ENCODE measurements around the gene NHLH1.
"Not testable (repeated sequence)": the region's sequence is repeated elsewhere in the genome, so short reads cannot be mapped to it uniquely, and the experiment has no call there.

Gene NHLH1

GRCh38 chr1:160384812-160385211 is 17.9 kb downstream of the NHLH1 start:
- DNase-seq, result not testable (repeated sequence)

- not testable (repeated sequence) for DNase-seq
Measured at GRCh38 chr1:160388406-160388805, 21.5 kb downstream of the NHLH1 start.

DNA sequence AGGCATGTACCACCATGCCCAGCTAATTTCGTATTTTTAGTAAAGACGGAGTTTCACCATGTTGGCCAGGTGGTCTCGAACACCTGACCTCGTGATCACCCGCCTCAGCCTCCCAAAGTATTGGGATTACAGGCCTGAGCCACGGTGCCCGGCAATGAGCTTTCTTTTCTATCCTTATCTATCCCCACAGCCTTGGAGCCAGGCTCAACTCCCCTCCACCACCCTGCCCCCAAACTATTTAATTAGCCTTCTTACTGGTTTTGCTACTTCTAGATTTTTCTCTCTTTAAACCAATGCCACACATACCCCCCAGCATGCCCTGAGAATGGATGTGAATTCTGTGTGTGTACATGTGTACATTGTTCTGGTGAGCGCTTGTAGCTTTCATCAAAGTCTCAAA is 27.8 kb downstream of the NHLH1 start:
- DNase-seq, result no peak

- no peak for DNase-seq
Measured at GRCh38 chr1:160397651-160398050, 30.8 kb downstream of the NHLH1 start.

DNA sequence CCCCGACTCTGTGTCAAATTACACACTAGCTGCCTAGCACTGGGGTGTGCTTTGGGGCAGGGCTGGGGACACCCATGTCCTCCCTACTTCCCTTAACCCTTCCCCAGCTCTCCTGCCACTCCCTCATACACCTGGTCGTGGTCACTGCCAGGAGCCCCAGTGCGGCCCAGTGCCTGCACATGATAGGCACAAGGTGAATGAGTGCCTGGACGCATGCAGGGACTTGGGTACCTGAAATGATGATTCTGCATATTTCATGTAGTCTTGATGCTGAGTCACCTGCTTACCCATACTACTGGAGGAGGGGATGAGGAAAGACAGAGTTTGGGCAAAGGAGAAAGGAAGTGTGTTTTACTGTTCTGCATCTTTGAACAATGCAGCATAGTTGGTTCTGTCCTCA is 32.0 kb downstream of the NHLH1 start:
- no peak for DNase-seq

- DNase-seq, result no peak
Measured at GRCh38 chr1:160399544-160400222, 32.8 kb downstream of the NHLH1 start.

GRCh38 chr1:160400223-160400645 is 33.4 kb downstream of the NHLH1 start, which contains the start of gene VANGL2:
VANGL2 (plus strand) TSS chr1:160400564; CDS start chr1:160415838, 15,274 bp downstream.
- peak; percentile 28 for DNase-seq

GRCh38 chr1:160400646-160401486 is 34.0 kb downstream of the NHLH1 start:
- peak; percentile 0 for DNase-seq

GRCh38 chr1:160401487-160401805 is 34.6 kb downstream of the NHLH1 start:
- no peak for DNase-seq

GRCh38 chr1:160402001-160402795 is 35.3 kb downstream of the NHLH1 start:
- no peak for DNase-seq

DNA sequence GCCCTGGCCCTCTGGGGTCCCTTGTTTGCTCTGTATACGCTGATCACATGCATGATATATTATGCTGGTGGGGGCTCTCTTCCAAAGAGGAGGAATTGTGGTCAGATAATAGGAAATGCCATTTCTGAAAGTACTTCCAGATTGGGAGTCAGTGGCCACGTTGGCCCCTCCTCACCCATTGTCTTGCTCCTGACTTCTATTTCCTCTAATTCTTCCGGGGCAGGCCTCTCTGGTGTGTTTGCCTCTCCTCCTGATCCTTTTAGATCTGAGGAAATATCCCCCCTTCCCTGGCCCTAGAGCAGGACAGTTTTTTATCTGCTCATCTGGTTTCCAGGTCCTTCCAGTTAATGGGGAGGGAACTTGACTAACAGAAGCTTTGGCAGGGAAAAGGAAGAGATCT is 36.4 kb downstream of the NHLH1 start:
- no peak for DNase-seq

DNA sequence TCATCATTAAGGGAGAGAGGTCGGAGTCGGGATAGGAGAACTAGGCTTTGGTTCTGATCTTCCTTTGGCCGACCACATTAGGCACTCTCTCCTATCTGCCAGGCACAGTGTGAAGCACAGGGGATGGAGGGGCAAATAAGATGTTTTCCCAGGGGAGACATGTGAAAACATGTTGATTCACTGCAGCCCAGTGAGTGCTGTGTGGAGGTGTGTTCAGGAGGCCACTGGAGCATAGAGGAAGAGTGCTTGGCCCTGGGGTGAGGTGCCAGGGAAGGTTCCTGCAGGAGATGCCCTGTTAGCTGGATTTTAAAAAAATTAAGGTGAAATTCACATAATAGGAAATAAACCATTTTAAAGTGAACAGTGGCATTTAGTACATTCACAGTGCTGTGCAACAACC is 37.2 kb downstream of the NHLH1 start:
- DNase-seq, result peak; percentile 1

- no peak for DNase-seq
Measured at GRCh38 chr1:160405331-160405877, 38.5 kb downstream of the NHLH1 start.

DNA sequence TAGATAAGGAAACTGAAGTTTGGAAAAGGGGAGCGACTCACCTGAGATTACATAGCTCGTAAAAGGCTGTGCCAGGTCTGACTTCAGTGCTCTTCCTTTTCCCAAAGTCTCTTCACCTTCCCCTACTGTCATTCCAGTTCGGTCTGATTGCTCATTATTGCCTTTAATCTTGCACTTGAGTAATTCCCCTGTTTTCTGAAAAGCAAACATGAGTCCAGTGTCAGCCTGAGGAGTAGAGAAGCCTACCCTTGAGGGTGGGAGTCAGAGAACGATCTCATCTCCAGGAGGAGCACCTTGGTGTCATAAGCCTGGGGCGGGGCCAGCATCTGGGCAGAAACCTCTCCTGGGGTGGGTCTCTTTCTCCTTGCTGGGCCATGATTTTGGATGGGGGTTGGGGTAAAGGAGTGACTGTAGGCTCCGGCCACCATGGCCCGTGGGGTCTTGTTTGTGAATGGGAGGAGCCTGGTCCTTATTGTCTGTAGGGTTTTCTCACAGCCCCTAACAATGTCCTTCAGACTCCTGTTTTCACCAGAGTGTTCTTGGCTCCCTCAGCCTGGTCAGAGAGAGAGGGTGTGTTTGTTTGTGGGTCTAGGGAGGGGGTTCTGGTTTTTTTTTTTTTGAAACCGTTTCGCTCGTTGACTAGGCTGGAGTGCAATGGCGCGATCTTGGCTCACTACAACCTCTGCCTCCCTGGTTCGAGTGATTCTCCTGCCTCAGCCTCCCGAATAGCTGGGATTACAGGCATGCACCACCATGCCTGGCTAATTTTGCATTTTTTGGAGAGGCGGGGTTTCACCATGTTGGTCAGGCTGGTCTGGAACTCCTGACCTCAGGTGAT is 39.5 kb downstream of the NHLH1 start:
- DNase-seq, result no peak

GRCh38 chr1:160407839-160408801 is 41.2 kb downstream of the NHLH1 start:
- peak; percentile 30 for DNase-seq

- no peak for DNase-seq
Measured at GRCh38 chr1:160408864-160409263, 42.0 kb downstream of the NHLH1 start.

DNA sequence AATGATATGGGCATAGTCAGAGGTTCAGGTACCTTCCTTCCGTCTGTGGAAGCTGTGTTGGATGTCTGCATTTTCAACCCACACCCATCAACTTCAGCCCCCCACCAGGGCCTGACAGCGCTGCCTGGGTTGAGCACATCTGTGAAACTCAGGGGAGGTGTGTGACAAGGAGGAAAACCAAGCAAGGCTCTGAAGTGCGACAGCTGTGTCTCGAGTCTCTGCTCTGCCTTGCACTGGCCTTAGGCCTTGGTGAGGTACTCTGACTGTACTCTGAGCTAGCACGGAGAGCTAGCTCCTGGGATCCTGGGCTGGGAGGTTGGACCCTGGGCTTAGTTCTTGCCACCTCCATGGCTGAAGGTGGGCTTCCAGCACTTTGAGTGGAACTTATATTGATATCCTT is 42.6 kb downstream of the NHLH1 start:
- no peak for DNase-seq

DNA sequence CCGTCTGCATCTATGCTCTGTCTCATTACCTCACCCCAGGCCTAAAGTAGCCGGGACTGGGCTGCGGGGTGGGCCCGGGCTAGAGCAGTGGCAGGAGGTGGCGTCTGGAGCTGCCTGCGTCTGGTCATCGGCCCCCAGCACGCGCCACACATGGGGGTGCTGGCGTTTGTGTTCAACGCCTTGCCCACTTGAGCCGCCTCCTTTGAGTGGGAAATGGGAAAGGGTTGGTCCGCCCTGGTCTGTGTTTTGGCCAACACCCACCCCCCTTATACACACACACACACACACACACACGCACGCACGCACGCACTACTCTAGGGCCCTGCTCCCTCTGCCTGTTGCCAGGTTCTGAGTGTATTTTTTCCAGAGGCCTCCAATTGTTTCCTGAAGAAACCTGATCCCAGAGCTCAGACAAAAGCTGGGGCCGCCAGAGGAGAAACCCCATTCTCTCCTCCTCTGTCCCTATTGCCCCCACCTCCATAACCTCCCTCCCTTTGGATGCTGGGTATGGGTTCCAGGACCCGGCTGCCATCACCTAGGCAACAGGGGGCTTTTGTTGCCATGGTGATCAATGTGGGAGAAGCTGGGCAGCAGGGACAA is 43.6 kb downstream of the NHLH1 start:
- DNase-seq, result no peak

- no peak for DNase-seq
Measured at GRCh38 chr1:160411271-160412027, 44.6 kb downstream of the NHLH1 start.

DNA sequence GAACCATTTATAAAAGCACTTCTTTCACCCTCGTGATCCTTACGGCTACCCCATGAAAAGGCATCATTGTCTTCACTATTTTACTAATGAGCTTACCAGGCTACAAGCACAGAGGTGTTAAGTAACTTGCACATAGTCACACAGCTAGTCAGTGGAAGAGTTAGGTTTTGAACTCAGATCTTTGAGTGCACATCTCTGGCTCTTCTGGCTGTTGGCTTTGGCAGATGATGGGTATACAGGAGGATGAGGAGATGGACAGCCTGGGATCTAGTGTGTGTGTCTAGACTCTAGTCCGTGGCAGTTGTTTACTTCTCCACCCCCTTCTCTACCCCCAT is 45.1 kb downstream of the NHLH1 start:
- DNase-seq, result no peak
